GM12891 (cell line): ENCODE results near the gene POU2F2.

Source experiments
- DNase-seq: peaks from one replicate; pipeline ENCODE4 v3.0.0; 2011; ENCODE audit warnings: low spot score; ENCODE audit not compliant: insufficient read length
- FAIRE-seq: peaks from 2 replicates; lab custom pipeline; 2011; peaks lifted over from hg19 to GRCh38; lab: Jason Lieb, UNC
- PAX5 ChIP-seq: IDR thresholded peaks from 2 replicates; pipeline ENCODE4 v1.6.1; 2011; ENCODE audit warnings: low read length, moderate library complexity, mild to moderate bottlenecking; ENCODE audit not compliant: insufficient read depth, severe bottlenecking
- POLR2A ChIP-seq: IDR thresholded peaks from 2 replicates; pipeline ENCODE4 v1.6.1; 2011; ENCODE audit warnings: low read depth, low read length, control low read depth
- POLR2AphosphoS5 ChIP-seq: IDR thresholded peaks from 2 replicates; pipeline ENCODE4 v1.6.1; 2011; ENCODE audit warnings: low read depth, low read length, control low read depth
- POU2F2 ChIP-seq: IDR thresholded peaks from 2 replicates; pipeline ENCODE4 v1.6.1; 2011; ENCODE audit warnings: low read depth, mild to moderate bottlenecking, control low read depth, low read length, moderate library complexity
- SPI1 ChIP-seq: IDR thresholded peaks from 2 replicates; pipeline ENCODE4 v1.6.1; 2011; ENCODE audit warnings: low read depth, low read length, control low read depth
- TAF1 ChIP-seq: IDR thresholded peaks from 2 replicates; pipeline ENCODE4 v1.6.1; 2011; ENCODE audit warnings: low read depth, low read length, control low read depth

Gene POU2F2

DNA sequence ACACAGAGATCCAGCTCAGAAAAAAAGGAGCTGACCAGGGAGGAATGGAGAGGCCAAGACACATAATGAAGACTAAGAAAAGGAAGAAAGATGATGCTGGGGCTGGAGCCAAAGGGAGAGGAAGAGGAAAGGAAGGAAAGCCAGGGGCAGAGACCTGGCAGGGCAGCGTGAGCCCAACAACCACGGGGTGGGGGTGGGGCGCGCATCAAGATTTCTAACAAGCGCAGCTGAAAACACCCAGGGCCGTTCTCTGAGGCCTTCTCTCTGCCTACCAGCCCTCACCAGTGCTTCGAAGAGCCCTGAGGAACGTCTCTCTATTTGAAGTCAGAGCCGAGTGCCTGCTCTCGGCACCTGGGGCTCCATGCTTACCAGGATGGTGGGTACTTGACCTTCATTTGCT, 23.6 kb upstream of the POU2F2 start:
- DNase-seq (no peak), FAIRE-seq (no peak)
- TF ChIP-seq POLR2A (no peak), POLR2AphosphoS5 (no peak), TAF1 (no peak), POU2F2 (no peak), PAX5 (no peak), SPI1 (no peak)

GRCh38 chr19:42154471-42155323, 22.5 kb upstream of the POU2F2 start:
- FAIRE-seq, result no peak
- no peak for TF ChIP-seq POLR2AphosphoS5
- TF ChIP-seq SPI1, result peak; percentile 28; the same call in 1 of the 2 replicates
- DNase-seq, result no peak

- no peak for TF ChIP-seq SPI1
- no peak for TF ChIP-seq POLR2A
- FAIRE-seq (no peak), DNase-seq (no peak)
These were observed 21.6 kb upstream of the POU2F2 start for GRCh38 chr19:42153672-42154433.

GRCh38 chr19:42152910-42153671, 20.8 kb upstream of the POU2F2 start:
- no peak for FAIRE-seq
- no peak for DNase-seq

GRCh38 chr19:42151782-42152684, 19.8 kb upstream of the POU2F2 start:
- FAIRE-seq (no peak), DNase-seq (no peak)
- TF ChIP-seq PAX5, result no peak
- no peak for TF ChIP-seq SPI1
- TF ChIP-seq POLR2AphosphoS5, result no peak
- TF ChIP-seq TAF1, result no peak
- TF ChIP-seq POU2F2, result no peak
- no peak for TF ChIP-seq POLR2A

More at GRCh38 chr19:42152910-42153671, 20.8 kb upstream of the POU2F2 start:
- TF ChIP-seq PAX5, result no peak
- TF ChIP-seq TAF1, result no peak
- TF ChIP-seq SPI1, result no peak
- TF ChIP-seq POLR2AphosphoS5, result no peak
- TF ChIP-seq POLR2A, result no peak
- no peak for TF ChIP-seq POU2F2

DNA sequence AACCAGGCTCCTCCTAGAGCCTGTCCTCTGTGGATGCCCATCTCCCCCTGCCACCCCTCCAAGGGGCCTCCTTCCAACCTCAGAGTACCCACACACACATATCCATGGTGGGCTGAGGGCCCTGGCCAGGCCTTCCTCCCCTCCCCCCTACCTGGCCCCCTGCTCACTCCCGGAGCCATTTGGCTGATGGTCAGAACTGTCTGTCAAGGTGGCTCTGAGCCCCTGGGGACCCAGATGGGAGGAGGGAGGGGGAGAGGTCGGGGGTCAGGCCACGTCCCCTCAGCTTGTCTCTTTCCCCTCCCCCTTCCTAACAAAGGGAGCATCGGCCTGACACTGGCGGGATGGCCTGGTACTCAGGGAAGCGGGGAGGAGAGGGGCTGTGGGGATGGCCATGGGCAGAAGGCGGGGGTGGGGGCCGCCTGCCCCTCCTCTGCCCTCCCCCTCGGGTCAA, 18.7 kb upstream of the POU2F2 start:
- no peak for FAIRE-seq
- no peak for DNase-seq
- TF ChIP-seq POU2F2 (no peak), POLR2A (no peak), SPI1 (no peak), PAX5 (no peak), TAF1 (no peak), POLR2AphosphoS5 (no peak)

DNA sequence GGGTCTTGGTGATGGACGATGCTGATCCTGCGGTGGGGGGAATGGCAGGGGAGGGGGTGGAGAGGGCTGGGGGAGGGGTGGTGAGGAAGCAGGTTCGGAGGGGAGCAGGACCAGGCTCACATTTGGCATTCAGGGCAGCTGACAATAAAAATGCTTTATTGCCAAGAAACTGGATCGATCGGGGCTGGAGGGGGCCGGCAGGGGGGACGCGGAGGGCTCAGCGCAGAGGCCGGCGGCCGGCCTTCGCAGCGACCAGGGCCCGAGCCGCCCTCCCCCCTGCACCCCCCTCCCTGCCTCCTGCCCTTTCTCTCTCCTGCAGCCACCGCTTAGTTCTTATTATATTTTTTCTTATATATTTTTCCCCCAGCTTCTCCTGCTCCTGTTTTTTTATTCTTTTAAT, 18.1 kb upstream of the POU2F2 start:
- no peak for TF ChIP-seq POLR2A
- no peak for TF ChIP-seq TAF1
- no peak for TF ChIP-seq POLR2AphosphoS5
- TF ChIP-seq POU2F2, result no peak
- TF ChIP-seq SPI1, result no peak
- no peak for TF ChIP-seq PAX5
- no peak for DNase-seq

DNA sequence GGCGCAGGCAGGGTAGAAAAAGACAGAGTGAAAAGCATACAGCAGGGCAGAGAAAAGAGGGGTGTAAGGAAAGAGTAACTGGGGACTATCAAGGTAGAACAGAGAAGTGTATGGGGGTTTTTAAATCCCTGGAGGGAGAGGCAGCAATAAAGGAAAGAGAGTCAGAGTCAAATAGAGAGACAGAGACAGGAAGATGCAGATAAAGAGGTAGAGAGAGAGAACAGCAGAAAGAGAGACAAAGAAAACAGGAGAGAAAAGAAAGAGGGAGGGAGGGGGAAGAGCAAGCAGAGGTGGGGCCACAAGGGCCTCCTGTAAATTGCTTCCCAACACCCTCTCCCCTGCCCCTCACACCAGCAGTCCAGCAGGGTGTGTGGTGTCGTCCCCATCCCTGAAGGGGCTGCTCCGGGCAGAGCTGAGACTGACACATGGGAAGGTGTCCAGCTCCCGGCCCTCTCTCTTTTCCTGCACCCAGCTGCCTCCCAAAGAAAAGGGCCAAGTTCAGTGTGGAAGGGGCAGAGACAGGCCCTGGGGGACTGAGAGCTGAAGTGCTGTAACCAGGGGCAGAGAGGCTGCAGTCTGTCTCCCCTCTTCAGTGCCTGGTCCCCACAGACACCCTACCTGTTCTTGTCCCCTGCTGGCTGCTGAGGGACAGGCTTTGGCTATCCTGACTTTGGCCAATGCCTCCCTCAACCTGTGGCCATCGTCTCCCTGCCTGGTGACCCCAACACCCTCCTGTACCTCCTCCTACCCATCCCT, 17.4 kb upstream of the POU2F2 start:
- FAIRE-seq (no peak), DNase-seq (no peak)

More for the DNA sequence above, 18.1 kb upstream of the POU2F2 start:
- FAIRE-seq, result no peak

More for the DNA sequence above, 17.4 kb upstream of the POU2F2 start:
- TF ChIP-seq SPI1 (no peak), POU2F2 (no peak), POLR2A (no peak), TAF1 (no peak), POLR2AphosphoS5 (no peak), PAX5 (no peak)
